Dermis blood vessel endothelial cell (primary cell): ENCODE data around the gene FBP1. TPM values are rescaled to one million over a fixed set of nuclear protein-coding genes. Genes with fewer than 3 reads are reported as not detected.
"Not testable (repeated sequence)": the region's sequence is repeated elsewhere in the genome, so short reads cannot be mapped to it uniquely, and the experiment has no call there.

ENCODE experiments used
- DNase-seq: peaks from one replicate; pipeline ENCODE4 v3.0.0; 2010
- total RNA-seq: library from RNA; depleted of rRNA; stranded (reverse); fragments of >200 nt; gene quantifications from 2 replicates; pipeline ENCODE4 v1.2.3, GENCODE V29; 2014

The FBP1 gene
- total RNA-seq, 1 donor from 2014 or later = 2.2 TPM

- no peak for DNase-seq
Measured at GRCh38 chr9:94612071-94612470, 27.2 kb downstream of the FBP1 start.

DNA sequence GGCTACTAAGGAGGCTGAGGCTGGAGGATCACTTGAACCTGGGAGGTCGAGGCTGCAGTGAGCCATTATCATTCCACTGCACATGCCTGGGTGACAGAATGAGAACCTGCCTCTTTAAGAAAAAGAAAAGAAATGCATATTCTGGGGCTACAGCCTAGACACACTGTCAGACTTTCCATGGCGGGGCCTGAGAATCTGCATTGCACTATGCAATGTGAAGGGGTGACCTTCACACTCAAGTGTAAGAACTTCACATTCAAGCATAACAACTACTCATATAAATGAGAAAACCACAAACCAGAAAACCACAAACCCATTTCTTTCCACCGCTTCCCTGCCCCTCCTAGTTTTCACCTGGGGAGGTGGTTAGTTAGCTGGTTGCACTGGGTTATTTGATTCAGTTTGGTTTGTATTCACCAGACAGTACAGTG, 27.7 kb downstream of the FBP1 start:
- DNase-seq = no peak

DNA sequence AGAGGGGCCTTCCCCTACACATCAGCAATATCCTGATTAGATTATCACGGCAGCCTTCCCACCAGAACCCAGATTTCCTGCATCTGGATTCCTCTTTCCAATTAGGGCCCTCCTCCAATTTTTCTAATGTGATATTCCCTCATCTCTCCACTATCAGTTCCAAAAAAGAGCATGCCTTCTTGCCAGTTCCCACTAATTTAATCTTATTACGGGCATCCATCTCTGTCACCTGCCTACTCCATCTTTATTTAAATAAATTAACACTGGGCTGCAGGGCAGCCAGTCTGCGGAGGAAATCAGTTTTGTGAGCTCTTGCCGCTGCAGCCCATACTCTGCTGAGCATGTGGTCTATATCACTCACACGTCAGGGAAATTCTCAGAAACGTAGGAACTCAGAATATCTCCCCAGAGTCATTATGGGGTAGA, 29.1 kb downstream of the FBP1 start:
- DNase-seq = no peak

DNA sequence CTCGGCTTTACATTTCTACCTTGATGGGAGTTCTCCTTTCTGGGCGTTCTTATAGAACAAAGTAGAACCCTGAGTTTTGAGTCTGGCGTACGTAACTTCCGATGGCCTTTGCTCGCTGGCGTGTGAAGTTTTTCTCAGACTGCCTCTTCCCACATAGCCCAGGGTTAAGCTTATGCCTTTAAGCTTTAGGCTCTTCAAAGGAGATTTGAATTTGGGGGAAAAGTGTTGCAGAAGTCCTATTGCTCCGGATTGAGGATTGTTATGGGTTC, 32.0 kb downstream of the FBP1 start:
- no peak for DNase-seq

DNA sequence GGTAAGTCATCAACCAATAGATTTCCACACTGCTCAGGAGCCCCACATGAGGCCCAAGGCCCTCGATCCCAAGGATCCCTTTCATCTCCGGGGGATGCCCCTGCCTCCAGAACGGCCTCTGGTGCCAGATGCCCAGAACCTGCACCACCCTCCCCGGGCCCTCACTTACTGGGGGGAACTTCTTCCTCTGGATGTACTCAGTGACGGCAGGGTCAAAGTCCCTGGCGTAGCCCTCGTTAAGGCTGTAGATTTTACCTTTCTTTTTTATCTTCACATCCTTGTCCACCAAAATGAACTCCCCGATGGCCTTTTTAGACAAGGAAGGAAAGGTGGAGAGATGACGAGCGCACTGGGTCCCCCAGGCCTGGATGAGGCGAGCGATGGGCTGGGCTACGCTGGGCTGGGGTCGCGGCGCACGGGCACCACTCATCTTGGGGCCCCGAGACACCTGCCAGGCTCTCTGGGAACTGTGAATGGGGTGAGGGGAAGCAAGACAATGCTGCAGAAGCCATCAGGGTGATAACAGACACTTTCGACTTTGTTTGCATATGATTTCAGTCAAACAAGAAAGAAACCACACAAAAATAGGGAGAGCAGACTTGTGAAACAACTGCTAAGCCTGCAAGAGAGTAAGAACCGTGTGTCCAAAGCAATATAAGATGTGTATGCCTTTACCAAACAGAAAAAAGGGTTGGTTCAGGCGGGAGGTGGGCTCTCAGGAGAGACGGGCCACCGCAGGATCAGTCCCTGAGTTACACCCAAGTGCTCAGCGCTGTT, 32.5 kb downstream of the FBP1 start:
- DNase-seq = no peak

DNA sequence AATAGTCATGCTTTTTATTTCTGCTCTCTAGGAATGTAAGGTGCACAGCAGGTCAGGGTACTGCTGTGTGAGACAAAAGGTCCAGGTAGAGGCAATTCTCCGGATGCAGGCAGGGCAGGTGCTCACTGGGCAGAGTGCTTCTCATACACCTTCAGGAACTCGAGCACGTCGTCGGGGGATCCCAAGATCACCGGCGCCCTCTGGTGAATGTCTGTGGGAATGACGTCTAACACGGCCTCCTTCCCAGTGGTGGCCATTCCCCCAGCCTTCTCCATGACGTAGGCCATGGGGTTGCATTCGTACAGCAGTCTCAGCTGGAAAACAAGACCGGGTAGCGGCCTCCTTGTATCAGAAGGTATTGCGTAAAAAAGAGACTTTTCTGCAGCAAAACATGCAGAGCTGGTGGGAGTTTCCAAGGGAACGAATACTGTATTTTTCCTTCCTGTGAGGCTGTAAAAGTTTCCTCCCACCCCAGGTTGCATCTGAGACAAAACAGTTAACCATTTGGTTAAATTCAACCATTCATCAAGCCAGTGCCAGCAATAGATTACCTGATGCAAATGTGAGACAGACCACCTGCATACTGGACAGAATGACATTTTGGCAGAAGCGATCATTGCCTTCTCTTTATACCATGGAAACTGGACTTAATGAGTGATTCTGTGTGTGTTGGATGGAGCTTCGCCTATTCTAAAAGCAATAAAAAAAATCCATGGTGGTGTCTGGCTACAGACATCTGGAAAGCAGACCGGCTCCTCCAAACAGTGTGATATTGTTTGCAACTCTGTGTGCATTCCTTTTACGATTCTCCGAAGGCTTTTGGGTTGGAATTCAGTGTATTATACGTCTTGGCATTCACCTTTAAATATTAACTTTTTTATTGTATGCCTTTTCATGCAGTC, 35.8 kb downstream of the FBP1 start:
- peak; percentile 72 for DNase-seq

- no peak for DNase-seq
Measured at GRCh38 chr9:94602666-94603065, 36.7 kb downstream of the FBP1 start.

DNA sequence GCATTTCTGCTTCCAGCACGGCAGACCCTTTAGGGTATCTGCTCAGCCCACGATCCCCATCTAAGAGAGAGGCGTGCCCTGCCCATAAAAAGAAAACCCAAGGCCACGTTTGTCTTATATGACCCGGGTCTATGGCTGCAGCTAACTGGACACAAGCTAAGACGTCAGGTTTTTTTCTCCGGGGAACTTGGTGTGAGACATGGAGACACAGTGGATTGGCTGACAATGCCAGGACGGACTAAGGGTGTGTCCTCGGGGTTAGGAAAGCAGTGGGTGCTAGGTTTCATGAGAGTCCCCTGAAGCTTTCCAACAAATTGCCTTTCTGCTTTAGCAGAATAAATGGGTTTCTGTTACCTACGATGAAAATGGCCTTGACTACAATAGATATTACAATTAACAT, 38.6 kb downstream of the FBP1 start:
- no peak for DNase-seq

DNA sequence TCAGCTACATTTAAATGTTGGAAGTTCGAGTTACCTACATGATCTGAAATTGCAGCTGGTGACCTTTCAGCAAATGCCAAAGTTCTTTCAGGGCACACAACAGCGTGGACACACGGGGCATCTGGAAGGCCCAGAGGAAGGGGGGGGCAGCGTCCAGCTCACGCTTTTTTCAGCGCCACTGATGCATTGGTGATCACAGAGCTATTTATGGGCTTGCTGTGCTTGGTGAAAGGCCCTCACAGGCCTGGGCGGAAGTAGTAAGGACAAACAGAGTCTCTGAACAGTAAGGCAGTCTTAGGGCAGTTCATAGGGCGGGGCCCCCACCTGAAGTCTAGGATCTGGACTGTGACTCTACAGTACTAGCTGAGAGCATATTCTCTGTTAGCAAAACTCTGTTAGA, 39.1 kb downstream of the FBP1 start:
- no peak for DNase-seq

- no peak for DNase-seq
Measured at GRCh38 chr9:94599102-94599501, 40.2 kb downstream of the FBP1 start.

GRCh38 chr9:94593459-94594345, 45.6 kb downstream of the FBP1 start, which contains the start of gene FBP2:
FBP2 (minus strand) TSS chr9:94593824; CDS start chr9:94593726, 98 bp downstream.
- DNase-seq = no peak

DNA sequence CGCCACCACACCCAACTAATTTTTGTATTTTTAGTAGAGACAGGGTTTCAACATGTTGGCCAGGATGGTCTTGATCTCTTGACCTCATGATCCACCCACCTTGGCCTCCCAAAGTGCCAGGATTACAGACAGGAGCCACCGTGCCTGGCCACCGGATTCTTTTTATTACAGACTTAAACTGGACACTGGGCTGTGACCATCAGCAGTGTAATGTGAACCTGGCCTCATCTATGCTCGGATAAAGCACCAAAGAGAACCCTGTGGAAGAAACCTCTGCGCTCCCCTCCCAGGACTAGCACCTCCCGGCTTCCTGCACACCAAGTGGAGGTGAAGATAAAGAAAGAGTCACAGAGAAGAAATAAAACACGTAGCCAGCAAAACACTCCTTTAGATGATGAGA, 46.6 kb downstream of the FBP1 start:
- not testable (repeated sequence) for DNase-seq

GRCh38 chr9:94591876-94592275, 47.4 kb downstream of the FBP1 start:
- no peak for DNase-seq

- DNase-seq = not testable (repeated sequence)
Measured at GRCh38 chr9:94591046-94591545, 48.2 kb downstream of the FBP1 start.

- DNase-seq = no peak
Measured at GRCh38 chr9:94588681-94589080, 50.6 kb downstream of the FBP1 start.

GRCh38 chr9:94586814-94587213, 52.5 kb downstream of the FBP1 start:
- peak; percentile 19 for DNase-seq

DNA sequence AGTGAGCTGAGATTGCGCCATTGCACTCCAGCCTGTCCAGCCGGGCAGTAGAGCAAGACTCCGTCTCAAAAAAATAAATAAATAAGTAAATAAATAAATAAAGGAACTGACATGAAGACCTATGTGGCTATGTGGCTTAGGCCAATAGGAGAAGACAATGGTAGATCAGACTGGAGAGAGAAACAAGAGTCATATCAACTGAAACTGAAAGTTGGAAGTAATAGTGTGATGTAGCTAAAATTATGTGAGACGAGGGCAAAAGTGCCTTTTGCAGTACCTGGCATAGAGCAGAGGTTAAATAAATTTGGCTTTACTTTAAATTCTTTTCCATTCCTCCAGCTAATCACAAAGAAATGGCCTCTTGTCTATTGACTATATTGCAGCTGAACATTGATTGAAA, 53.0 kb downstream of the FBP1 start:
- no peak for DNase-seq

DNA sequence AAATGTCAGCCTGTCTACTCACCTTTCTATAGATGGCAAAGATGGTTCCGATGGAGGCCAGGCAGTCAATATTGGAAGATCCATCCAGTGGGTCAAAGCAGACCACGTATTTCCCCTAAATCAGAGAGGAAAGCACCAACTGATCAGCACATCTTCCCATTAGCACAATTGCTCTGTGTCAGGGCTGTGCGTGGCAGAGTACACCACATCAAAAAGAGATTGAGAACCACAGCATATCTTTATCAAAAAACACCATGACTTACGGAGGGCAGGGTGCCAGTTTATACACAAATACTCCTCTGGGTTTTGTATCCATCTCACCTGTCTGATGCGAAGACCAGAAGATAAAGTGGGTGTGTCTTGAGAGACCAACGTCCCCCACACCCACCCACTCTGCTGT, 54.8 kb downstream of the FBP1 start:
- DNase-seq = no peak

GRCh38 chr9:94581728-94582127, 57.6 kb downstream of the FBP1 start:
- DNase-seq = no peak

DNA sequence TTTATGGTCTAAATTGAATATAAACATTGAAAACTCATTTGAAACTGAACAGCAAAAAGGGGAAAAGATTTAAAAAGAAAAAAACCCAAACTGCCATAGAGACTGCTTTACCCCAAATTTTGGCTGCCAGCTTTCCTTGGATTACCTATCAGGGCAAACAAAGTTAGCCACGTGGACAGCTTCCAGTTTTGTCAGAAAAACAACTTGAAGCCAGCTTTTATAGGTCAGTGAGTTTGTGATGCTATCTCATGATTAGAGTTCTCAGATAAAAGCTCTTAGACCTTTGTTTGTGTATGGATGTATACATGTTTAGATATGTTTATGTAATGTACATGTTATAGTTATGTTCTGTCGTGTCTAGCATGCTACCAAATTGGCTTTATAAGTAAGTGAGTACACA, 61.7 kb downstream of the FBP1 start:
- DNase-seq = no peak

- DNase-seq = no peak
Measured at GRCh38 chr9:94577036-94577435, 62.3 kb downstream of the FBP1 start.

DNA sequence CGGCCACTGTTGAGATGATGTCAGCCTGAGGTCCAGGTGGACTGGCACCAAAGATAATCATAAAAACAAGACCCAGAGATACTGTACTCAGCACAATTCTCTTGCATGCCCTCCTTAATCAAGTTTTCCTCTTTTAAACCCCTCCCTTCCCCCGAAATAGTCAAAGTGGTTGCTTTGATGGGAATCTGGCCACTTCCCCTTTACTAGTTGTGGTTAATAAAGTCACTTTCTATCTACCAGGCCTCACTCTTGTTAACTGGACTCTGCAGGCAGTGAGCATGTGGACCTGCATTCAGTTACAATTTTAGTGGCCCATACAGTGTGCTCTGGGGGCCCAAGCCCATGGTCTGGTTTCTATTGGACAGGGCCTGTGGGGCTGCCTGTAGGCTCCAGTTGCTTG, 63.2 kb downstream of the FBP1 start:
- no peak for DNase-seq
